HL-60 (cell line): ENCODE results near the gene CCDC186.
A peak's percentile ranks its signal among the peaks of the same experiment; 100 is the strongest.

Experiments used
- DNase-seq, 2 experiments: peaks; one replicate each; pipeline ENCODE4 v3.0.0-alpha.2; 2010 to 2020; ENCODE audit warnings: low read depth in 1 of 2, low spot score in 1 of 2
- H3K27ac ChIP-seq: fragments of 250-450 bp; sonication (Bioruptor Pico); replicated peaks from 2 replicates; pipeline ENCODE4 v1.5.1; 2020; ENCODE audit warnings: mild to moderate bottlenecking, moderate library complexity
- H3K27me3 ChIP-seq: fragments of 250-450 bp; sonication (Bioruptor Pico); 2 replicates; pipeline ENCODE4 v1.5.1; 2021; ENCODE audit warnings: mild to moderate bottlenecking, moderate library complexity; ENCODE audit not compliant: insufficient read depth, poor library complexity, severe bottlenecking
- H3K4me3 ChIP-seq: replicated peaks from 2 replicates; pipeline ENCODE4 v1.5.1; 2011; ENCODE audit warnings: mild to moderate bottlenecking, control low read depth, low read length; ENCODE audit not compliant: insufficient read depth
- GABPA ChIP-seq: IDR thresholded peaks from 2 replicates; pipeline ENCODE4 v1.6.1; 2012; ENCODE audit warnings: low read depth
- POLR2AphosphoS5 ChIP-seq: IDR thresholded peaks from 2 replicates; pipeline ENCODE4 v1.6.1; 2012; ENCODE audit warnings: low read depth
- SPI1 ChIP-seq: IDR thresholded peaks from 2 replicates; pipeline ENCODE4 v1.6.1; 2012; ENCODE audit warnings: low read depth, mild to moderate bottlenecking, borderline replicate concordance
- TF ChIP-seq, protein P1 (sequence below): IDR thresholded peaks from one replicate; pipeline ENCODE4 v1.5.1; 2011; ENCODE audit warnings: low read length, control low read depth, inconsistent platforms; ENCODE audit not compliant: insufficient read depth
- TF ChIP-seq, protein P2 (sequence below): IDR thresholded peaks from 2 replicates; pipeline ENCODE4 v1.6.1; 2012; ENCODE audit warnings: low read depth; ENCODE audit not compliant: insufficient replicate concordance

The CCDC186 gene

DNA sequence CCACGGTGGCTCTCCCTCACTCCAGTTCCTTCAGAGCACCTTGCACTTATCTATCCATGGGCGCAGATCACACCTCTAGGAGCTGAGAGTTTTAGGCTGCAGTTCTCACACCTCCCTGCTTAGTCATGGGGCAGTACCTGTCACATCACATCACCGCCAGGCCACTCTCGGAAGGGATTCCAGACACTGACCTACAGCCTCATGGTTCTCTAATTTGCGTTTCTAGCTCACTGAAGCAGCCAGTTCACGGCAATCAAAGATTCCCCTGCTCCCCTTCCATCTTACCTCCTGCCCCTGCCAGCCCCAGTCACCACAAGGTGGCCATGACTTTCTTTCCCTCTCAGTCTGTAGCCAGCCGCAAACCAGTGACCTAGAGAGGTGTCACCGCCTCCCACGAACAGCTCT is 96.2 kb downstream of the CCDC186 start:
- TF ChIP-seq, protein P1, sequence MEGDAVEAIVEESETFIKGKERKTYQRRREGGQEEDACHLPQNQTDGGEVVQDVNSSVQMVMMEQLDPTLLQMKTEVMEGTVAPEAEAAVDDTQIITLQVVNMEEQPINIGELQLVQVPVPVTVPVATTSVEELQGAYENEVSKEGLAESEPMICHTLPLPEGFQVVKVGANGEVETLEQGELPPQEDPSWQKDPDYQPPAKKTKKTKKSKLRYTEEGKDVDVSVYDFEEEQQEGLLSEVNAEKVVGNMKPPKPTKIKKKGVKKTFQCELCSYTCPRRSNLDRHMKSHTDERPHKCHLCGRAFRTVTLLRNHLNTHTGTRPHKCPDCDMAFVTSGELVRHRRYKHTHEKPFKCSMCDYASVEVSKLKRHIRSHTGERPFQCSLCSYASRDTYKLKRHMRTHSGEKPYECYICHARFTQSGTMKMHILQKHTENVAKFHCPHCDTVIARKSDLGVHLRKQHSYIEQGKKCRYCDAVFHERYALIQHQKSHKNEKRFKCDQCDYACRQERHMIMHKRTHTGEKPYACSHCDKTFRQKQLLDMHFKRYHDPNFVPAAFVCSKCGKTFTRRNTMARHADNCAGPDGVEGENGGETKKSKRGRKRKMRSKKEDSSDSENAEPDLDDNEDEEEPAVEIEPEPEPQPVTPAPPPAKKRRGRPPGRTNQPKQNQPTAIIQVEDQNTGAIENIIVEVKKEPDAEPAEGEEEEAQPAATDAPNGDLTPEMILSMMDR, result no peak
- TF ChIP-seq SPI1, result no peak
- DNase-seq, result no peak

DNA sequence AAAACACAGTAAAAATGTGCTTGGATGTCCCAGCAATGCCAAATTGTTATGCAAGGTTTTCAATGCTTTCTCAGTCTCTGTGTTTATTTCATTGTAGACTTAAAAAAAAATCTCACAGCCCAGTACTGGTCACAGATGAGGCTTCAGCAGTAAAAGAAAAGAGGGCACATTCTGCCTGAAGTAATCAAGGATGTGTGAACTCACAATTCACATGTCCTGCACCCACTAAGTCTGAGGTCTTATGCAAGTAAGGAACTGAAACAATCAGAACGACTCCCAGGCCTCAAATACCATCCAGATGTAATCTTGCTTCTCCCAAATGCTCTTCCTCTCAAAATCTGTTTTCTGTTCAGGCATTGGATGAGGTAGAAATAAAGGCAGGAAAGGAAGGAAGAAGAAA is 96.7 kb downstream of the CCDC186 start:
- no peak overlapping the region for H3K27ac ChIP-seq
- H3K4me3 ChIP-seq, result no peak overlapping the region
- no peaks in the 10 kb centered on the region for H3K27me3 ChIP-seq
- DNase-seq, result no peak
- TF ChIP-seq SPI1 (no peak), POLR2AphosphoS5 (no peak), GABPA (no peak)
- TF ChIP-seq, protein P1, result no peak
- TF ChIP-seq, protein P2, sequence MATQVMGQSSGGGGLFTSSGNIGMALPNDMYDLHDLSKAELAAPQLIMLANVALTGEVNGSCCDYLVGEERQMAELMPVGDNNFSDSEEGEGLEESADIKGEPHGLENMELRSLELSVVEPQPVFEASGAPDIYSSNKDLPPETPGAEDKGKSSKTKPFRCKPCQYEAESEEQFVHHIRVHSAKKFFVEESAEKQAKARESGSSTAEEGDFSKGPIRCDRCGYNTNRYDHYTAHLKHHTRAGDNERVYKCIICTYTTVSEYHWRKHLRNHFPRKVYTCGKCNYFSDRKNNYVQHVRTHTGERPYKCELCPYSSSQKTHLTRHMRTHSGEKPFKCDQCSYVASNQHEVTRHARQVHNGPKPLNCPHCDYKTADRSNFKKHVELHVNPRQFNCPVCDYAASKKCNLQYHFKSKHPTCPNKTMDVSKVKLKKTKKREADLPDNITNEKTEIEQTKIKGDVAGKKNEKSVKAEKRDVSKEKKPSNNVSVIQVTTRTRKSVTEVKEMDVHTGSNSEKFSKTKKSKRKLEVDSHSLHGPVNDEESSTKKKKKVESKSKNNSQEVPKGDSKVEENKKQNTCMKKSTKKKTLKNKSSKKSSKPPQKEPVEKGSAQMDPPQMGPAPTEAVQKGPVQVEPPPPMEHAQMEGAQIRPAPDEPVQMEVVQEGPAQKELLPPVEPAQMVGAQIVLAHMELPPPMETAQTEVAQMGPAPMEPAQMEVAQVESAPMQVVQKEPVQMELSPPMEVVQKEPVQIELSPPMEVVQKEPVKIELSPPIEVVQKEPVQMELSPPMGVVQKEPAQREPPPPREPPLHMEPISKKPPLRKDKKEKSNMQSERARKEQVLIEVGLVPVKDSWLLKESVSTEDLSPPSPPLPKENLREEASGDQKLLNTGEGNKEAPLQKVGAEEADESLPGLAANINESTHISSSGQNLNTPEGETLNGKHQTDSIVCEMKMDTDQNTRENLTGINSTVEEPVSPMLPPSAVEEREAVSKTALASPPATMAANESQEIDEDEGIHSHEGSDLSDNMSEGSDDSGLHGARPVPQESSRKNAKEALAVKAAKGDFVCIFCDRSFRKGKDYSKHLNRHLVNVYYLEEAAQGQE, result no peak

More for the DNA sequence above, 96.2 kb downstream of the CCDC186 start:
- Histone ChIP-seq H3K4me3 (no peak overlapping the region), H3K27ac (no peak overlapping the region), H3K27me3 (no peaks in the 10 kb centered on the region)

DNA sequence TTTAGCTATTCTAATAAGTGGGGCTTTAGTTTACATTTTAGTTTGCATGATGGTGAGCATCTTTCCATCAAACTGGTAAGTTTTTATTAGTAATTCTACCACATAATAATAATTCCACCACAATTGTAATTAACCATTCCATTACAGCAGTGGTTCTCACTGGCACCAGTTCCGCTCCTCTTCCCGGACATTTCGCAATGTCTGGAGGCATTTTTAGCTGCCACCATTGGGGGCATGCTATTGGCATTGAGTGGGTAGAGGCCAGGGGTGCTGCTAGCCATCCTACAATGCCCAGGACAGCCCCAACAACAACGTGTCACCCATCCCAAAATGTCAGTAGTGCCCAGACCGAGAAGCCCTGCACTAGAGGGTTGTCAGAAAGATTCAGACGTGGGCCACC is 98.9 kb downstream of the CCDC186 start:
- DNase-seq, result no peak
- TF ChIP-seq POLR2AphosphoS5 (no peak), SPI1 (no peak)
- TF ChIP-seq, protein P2, result no peak
- TF ChIP-seq, protein P1, result no peak
- H3K27me3 ChIP-seq, result no peaks in the 10 kb centered on the region
- H3K27ac ChIP-seq, result no peak overlapping the region
- H3K4me3 ChIP-seq, result no peak overlapping the region

DNA sequence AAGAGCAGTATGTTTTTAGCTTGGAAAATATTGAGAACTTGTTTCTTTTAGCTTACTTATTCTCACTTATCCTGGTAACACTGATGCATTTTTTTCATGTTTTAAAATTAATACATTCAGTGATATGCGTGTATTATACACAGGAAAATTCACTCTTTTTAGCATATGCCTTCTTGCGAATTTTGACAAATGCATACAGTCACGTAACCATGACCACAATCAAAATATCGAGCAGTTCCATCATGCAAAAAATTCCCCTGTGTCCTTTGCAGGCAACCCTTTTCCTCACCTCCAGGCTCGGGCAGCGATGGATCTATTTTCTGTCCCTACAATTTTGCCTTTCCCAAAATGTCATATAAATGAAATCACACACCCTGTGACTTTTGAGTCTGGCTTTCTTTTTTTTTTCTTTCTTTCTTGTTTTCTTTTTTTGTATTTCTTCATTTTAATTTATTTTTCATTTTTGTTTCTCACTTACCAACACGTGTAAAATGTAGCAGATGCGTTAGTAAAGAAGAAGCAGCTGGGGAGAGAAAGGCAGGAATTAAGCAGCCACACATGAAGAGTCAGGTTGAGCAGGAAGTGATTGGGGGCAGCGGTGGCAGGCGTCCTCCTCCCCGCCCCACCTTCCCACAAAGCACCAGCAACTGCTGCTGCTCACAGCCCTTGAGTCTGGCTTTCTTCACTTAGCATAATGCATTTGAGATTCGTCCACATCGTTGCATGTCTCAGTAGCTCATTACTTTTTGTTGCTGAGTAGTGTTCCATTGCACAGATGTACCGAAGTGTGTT is 100.4 kb downstream of the CCDC186 start:
- Histone ChIP-seq H3K27me3 (no peaks in the 10 kb centered on the region), H3K27ac (no peak overlapping the region; the same call in 1 of the 2 replicates), H3K4me3 (no peak overlapping the region)
- peak in 1 of 2 experiments; percentile 58 for DNase-seq
- TF ChIP-seq, protein P1, result no peak
- TF ChIP-seq POLR2AphosphoS5, result no peak
- TF ChIP-seq GABPA, result 0 out of 2 replicates have a peak, but pooled peaks have one; percentile 14
